Cardiac muscle cell (in vitro differentiated cells and primary cell): ENCODE results near the gene TOP3B. TPM values are rescaled to one million over a fixed set of nuclear protein-coding genes. Genes with fewer than 3 reads are reported as not detected.
A peak's percentile ranks its signal among the peaks of the same experiment; 100 is the strongest.

Experiments used
- DNase-seq, 2 donors: peaks; one replicate each; pipeline versions ENCODE4 v3.0.0 to v3.0.0-alpha.2; 2010 to 2017; ENCODE audit warnings: low read depth in 1 of 2, low spot score in 1 of 2
- H3K27ac ChIP-seq: fragments of 200-600 bp; sonication (generic); 2 replicates; pipeline ENCODE4 v1.5.1; 2016
- H3K27me3 ChIP-seq: fragments of 200-600 bp; sonication (generic); 2 replicates; pipeline ENCODE4 v1.6.0; 2016; ENCODE audit warnings: control low read depth
- H3K36me3 ChIP-seq: fragments of 200-600 bp; sonication (generic); 2 replicates; pipeline ENCODE4 v1.5.1; 2016; ENCODE audit warnings: control low read depth
- H3K4me1 ChIP-seq: fragments of 200-600 bp; sonication (generic); 2 replicates; pipeline ENCODE4 v1.8.1; 2017; ENCODE audit warnings: low read depth, mild to moderate bottlenecking, mixed run types
- H3K4me3 ChIP-seq: fragments of 200-600 bp; sonication (generic); 2 replicates; pipeline ENCODE4 v1.5.1; 2016; ENCODE audit warnings: mild to moderate bottlenecking
- H3K9me3 ChIP-seq: fragments of 200-600 bp; sonication (generic); 2 replicates; pipeline ENCODE4 v1.5.1; 2017; ENCODE audit warnings: low read depth, mild to moderate bottlenecking, control low read depth
- polyA plus RNA-seq: library from polyadenylated mRNA; unstranded; fragments of >200 nt; fragmentation: Nextera tagmentation; extraction: Ambion mirVana; gene quantifications from 2 replicates; pipeline ENCODE4 v1.2.1, GENCODE V29; 2016
- total RNA-seq: library from RNA; depleted of rRNA; stranded (reverse); fragments of >200 nt; gene quantifications from 2 replicates; pipeline ENCODE4 v1.2.3, GENCODE V29; 2016
- TF ChIP-seq, protein P1 (sequence below): IDR thresholded peaks from 2 replicates; pipeline ENCODE4 v1.5.1; 2012; ENCODE audit warnings: low read depth, mild to moderate bottlenecking, low read length

Gene TOP3B
- total and polyA plus RNA-seq, 2 experiments from 2014 or later, result 30.7 to 43.6 TPM

DNA sequence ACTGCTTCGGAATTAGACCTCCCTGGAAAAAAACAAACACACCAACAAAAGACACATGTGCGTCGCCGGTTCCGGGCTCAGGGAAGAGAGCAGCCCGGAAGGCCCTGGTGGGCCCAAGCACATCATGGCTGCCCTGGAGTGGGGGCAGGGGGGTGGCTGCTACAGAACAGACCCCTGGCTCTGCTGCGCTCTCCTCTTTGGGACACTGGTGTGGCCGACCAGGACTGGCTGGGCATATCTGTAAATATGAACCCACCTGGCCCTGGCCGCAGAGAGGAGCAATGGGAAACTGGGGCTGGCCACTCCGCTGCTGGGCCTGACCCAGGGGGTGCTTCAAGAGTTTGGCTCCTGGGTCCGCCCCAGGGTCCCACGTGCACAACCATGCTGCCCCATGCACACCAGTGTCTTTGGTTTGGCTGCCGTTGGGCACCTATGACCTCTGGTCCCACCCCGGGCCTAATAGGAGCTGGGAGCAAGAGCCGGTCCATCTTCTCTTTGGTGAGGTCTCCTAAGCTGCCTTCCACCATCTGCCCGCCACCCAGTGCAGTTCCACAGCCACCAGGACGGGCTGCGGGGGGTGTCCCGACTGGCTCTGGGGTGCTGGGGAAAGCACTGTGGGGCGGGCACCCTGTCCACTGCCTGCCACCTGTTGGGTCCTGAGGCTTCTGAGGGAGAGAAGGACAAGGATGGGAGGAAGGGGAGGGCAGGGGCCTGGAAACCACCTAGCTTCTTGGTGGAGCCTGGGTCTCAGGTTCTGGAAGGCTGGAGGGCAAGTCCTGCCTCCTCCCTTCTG, 60.0 kb downstream of the TOP3B start:
- TF ChIP-seq, protein P1, sequence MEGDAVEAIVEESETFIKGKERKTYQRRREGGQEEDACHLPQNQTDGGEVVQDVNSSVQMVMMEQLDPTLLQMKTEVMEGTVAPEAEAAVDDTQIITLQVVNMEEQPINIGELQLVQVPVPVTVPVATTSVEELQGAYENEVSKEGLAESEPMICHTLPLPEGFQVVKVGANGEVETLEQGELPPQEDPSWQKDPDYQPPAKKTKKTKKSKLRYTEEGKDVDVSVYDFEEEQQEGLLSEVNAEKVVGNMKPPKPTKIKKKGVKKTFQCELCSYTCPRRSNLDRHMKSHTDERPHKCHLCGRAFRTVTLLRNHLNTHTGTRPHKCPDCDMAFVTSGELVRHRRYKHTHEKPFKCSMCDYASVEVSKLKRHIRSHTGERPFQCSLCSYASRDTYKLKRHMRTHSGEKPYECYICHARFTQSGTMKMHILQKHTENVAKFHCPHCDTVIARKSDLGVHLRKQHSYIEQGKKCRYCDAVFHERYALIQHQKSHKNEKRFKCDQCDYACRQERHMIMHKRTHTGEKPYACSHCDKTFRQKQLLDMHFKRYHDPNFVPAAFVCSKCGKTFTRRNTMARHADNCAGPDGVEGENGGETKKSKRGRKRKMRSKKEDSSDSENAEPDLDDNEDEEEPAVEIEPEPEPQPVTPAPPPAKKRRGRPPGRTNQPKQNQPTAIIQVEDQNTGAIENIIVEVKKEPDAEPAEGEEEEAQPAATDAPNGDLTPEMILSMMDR, result no peak

DNA sequence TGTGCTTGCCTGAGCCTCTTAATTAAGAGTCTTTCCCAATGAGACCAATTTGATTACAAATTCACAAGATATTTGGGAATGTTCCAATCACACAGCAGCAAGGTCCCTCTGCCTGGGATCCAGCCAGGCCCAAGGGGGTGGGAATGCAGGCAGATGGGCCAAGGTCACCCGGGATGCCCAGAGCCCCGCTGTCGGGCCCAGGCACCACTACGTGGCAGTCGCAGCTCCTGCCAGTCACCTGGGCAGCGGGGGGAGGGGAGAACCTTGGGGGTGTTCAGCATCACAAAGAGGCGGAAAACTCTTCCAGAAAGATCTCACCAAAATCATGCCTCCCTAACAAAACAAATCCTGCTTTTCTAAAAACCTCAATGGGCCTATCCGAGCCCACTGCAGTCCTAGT, 60.9 kb downstream of the TOP3B start:
- Histone ChIP-seq H3K4me3 (no peak overlapping the region), H3K36me3 (no peaks in the 10 kb centered on the region), H3K27me3 (no peaks in the 10 kb centered on the region), H3K27ac (no peak overlapping the region), H3K4me1 (peaks cover 9% of the 10 kb centered on the region), H3K9me3 (no peaks in the 10 kb centered on the region)
- TF ChIP-seq, protein P1, result no peak
- no peak for DNase-seq

More for the DNA sequence above, 60.0 kb downstream of the TOP3B start:
- no peak overlapping the region for H3K27ac ChIP-seq
- no peak overlapping the region for H3K4me3 ChIP-seq
- H3K9me3 ChIP-seq, result no peaks in the 10 kb centered on the region
- H3K27me3 ChIP-seq, result no peaks in the 10 kb centered on the region
- peaks cover under 1% of the 10 kb centered on the region for H3K4me1 ChIP-seq
- DNase-seq, result no peak
- no peaks in the 10 kb centered on the region for H3K36me3 ChIP-seq

DNA sequence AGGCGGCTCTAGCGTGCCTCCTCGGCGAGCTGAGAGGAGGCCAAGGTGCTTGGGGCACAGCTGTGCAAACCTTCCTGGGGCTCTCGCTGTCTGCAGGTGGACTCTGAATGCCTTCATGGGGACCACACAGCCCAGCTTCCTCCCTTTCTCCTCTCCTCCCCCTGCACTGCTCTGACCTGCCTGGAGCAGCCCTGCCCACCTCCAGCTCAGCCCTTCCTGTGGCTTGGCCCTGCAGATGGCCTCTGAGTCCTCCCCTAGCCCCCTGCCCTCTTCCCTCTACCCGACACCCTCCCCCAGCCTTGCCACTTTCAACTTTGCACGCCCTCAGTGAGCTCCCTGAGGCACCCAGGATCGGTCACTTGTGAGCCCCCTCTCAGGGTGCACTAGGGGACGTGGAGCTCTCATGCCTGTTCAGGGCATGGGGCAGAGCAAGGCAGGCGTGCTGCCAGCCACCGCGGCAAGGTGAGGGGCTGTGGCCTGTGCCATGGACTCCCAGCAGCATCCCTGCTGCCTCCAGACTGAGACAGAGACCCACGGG, 61.3 kb downstream of the TOP3B start:
- H3K27ac ChIP-seq, result no peak overlapping the region
- H3K4me1 ChIP-seq, result peaks cover 12% of the 10 kb centered on the region
- H3K27me3 ChIP-seq, result no peaks in the 10 kb centered on the region
- TF ChIP-seq, protein P1, result no peak
- H3K4me3 ChIP-seq, result no peak overlapping the region
- no peak for DNase-seq
- H3K9me3 ChIP-seq, result no peaks in the 10 kb centered on the region
- no peaks in the 10 kb centered on the region for H3K36me3 ChIP-seq

DNA sequence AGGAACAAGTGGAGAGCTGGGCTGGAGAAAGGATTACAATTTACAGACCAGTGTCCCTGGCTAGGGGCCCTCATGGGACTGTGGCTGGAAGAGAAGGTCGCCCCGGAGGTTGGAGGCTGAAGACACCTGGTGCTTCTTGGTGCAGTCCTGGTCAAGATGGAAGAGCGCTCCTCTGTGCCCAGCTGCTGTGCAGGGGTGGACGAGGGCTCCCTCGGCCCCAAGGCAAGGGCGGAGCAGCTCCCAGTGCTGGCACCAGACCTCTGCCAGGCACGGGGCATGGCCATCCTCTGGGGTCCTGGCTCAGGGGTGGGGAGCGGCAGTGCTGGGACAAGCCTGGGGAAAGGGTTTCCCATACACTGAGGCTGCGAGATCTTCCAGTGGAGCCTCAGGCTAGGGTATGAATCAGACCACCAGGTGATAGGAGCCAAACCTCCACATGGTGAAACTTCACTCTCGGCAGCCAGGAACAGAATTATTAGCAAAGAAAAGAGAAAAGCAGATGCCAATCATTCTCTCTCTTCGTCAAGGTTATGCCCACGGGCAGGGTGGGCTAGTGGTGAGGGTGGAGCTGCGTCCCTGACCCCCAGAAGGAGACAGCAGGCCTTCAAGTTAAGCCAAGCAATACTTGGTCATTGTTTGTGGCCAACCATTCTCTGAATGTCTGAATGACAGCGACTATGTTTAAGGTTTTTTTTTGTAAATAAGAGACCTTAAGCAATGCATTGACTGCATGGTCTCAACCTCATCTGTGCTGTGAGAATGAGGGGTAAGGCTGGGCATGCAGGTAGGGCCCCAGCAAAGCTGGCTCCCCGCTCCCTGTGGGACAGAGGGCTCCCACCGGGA, 62.0 kb downstream of the TOP3B start:
- TF ChIP-seq, protein P1, result no peak
- Histone ChIP-seq H3K4me3 (no peak overlapping the region), H3K36me3 (no peaks in the 10 kb centered on the region), H3K27ac (peak overlapping the region; percentile 48), H3K4me1 (peaks cover 12% of the 10 kb centered on the region), H3K9me3 (no peaks in the 10 kb centered on the region), H3K27me3 (no peaks in the 10 kb centered on the region)
- DNase-seq, result no peak

DNA sequence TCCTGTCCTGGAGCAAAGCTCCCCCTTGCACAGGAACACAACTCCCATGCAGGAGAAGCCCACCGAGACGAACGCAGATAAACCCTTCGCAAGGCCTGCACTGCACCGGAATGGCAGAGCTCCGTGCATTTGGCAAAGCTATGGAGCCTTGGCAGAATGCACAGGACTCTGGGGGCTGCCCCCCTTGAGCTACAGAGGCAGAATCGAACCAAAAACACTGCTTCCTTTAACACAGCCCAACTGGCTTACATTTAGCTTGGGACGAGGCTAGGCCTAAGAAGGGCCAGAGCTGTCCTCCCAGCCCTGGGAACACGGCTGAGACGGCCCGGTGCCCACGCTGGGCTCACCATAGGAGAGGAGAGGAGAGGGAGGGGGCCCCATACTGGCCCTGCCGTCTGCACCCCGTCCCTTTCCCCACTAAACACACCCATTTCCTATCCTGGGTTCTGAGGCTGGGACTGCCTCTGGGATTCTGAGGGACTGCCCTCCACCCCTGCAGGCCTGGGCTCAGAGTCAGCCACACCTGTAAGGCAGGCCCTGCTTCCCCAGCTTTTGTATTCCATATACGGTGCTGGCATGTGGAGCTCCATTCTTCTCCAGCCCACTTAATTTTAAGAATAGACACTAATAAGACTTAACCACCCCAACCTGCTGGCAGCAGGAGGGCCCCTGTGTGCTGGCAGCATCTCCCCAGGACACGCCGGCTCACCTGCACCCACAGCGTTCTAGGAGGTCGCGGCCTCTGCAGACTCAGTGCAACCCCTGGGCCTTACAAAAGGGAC, 62.9 kb downstream of the TOP3B start:
- DNase-seq, result no peak
- peak overlapping the region; percentile 48 for H3K27ac ChIP-seq
- H3K36me3 ChIP-seq, result no peaks in the 10 kb centered on the region

More for the DNA sequence above, 62.9 kb downstream of the TOP3B start:
- H3K9me3 ChIP-seq, result no peaks in the 10 kb centered on the region
- H3K27me3 ChIP-seq, result no peaks in the 10 kb centered on the region
- TF ChIP-seq, protein P1, result no peak
- peaks cover 12% of the 10 kb centered on the region for H3K4me1 ChIP-seq
- H3K4me3 ChIP-seq, result no peak overlapping the region
